ENCODE measurements around the gene SH3BGRL2. TPM values are rescaled to one million over a fixed set of nuclear protein-coding genes. Genes with fewer than 3 reads are reported as not detected.

SH3BGRL2 gene
- total RNA-seq, 1 experiment from 2014 or later = 13.8 TPM

GRCh38 chr6:79694156-79694555, 63.0 kb downstream of the SH3BGRL2 start (continued):
- TF ChIP-seq ATF2 (CRISPR knock-in tag; IDR thresholded peaks at IDR 0.05; ENCODE audit: borderline replicate concordance, low read depth) (no peak), ZBTB21 (CRISPR knock-in tag; IDR thresholded peaks at IDR 0.05; ENCODE audit: borderline replicate concordance) (no peak), ZNF232 (CRISPR knock-in tag; IDR thresholded peaks at IDR 0.05) (no peak)
- TF ChIP-seq, protein P1, sequence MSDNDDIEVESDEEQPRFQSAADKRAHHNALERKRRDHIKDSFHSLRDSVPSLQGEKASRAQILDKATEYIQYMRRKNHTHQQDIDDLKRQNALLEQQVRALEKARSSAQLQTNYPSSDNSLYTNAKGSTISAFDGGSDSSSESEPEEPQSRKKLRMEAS (CRISPR knock-in tag; IDR thresholded peaks at IDR 0.05) = no peak

DNA sequence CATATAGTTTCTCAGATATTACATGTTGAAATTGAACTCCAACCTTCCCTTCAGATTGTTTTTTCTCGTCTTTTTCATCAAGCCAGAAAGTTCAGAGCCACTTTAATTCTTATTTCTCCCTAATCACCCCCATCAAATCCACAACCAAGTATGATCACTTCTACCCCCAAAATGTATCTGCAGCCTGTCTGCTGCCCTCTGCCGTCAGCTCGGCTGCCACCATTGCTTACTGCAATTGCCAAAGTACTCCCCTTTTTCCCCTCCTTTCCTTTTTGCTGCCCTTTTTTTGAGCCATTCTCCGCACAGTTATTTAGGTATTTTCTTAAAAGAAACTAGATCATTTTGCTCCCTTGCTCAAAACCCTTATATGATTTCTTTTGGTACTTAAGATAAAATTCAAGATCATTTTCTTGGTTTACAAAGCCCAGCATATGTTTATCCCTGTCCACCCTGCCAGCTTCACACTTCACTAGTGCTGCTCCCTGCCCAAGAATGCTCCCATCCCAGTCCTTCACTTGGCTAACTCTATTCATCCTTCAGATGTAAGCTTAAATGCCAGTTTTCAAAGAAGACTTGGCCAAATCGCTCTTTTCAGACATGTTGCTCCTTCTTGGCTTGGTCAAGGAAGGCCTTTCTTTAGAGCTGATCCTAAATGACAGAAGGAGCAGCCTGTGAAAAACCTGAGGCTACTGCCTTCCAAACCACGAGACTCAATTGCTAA, 63.7 kb downstream of the SH3BGRL2 start:
- POLR2A ChIA-PET = interaction anchor here (1.1 kb wide), 1 partner anchor 174 kb away, joined by 3 read pairs; no protein-coding TSS in a partner anchor
- no peaks in the 10 kb centered on the region for H3K27me3 Mint-ChIP-seq (ENCODE audit: low read depth)
- CTCF ChIA-PET = interaction anchor here (0.5 to 2.2 kb wide), 22 partner anchors 9 to 357 kb away, joined by 3 to 11 read pairs (median 4); partner anchors contain the start of gene LCA5
- no peak overlapping the region for H3K4me3 Mint-ChIP-seq
- H3K27ac Mint-ChIP-seq = no peak overlapping the region
- DNase-seq (ENCODE audit: low spot score) = peak; percentile 44
- TF ChIP-seq, protein P2, sequence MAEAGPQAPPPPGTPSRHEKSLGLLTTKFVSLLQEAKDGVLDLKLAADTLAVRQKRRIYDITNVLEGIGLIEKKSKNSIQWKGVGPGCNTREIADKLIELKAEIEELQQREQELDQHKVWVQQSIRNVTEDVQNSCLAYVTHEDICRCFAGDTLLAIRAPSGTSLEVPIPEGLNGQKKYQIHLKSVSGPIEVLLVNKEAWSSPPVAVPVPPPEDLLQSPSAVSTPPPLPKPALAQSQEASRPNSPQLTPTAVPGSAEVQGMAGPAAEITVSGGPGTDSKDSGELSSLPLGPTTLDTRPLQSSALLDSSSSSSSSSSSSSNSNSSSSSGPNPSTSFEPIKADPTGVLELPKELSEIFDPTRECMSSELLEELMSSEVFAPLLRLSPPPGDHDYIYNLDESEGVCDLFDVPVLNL (CRISPR knock-in tag; IDR thresholded peaks at IDR 0.05; ENCODE audit: borderline replicate concordance, low read depth) = no peak
- peak; percentile 40; the same call in 1 of the 2 replicates for TF ChIP-seq CTCF (IDR thresholded peaks at IDR 0.05)
- H3K9me3 Mint-ChIP-seq = peaks cover 4% of the 10 kb centered on the region; the same call in 1 of the 2 replicates
- H3K36me3 Mint-ChIP-seq = peaks cover 12% of the 10 kb centered on the region
- H3K4me1 Mint-ChIP-seq = peaks cover 32% of the 10 kb centered on the region
- peak; percentile 62 for ATAC-seq

DNA sequence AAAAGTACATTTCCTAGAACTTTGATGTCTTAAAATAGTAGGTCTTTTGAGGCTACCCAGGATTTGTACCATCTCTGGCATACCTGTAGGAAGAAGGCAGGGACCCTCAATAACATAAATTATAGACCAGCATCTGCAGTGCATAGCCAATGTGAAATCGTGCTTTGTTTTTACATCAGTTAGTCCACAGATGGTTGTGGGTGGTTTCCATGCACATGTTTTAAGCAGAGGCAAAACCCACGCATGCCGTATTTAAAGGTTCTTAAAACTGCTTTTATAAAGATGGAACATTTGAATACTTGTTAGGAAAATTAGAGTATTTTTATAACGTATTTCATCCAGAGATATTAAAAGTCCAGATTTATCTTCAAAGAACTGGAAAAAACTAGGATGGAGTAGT, 66.3 kb downstream of the SH3BGRL2 start:
- no peaks in the 10 kb centered on the region for H3K36me3 Mint-ChIP-seq
- H3K4me3 Mint-ChIP-seq = no peak overlapping the region
- no peak for TF ChIP-seq CREB1 (CRISPR knock-in tag; IDR thresholded peaks at IDR 0.05)
- no peak for TF ChIP-seq ERG (CRISPR knock-in tag; IDR thresholded peaks at IDR 0.05)
- POLR2A ChIA-PET = no interaction called here
- H3K9me3 Mint-ChIP-seq = no peaks in the 10 kb centered on the region
- ATAC-seq = no peak
- H3K4me1 Mint-ChIP-seq = peaks cover 32% of the 10 kb centered on the region
- no peak overlapping the region for H3K27ac Mint-ChIP-seq
- DNase-seq (ENCODE audit: low spot score) = no peak
- CTCF ChIA-PET = no interaction called here
- no peaks in the 10 kb centered on the region for H3K27me3 Mint-ChIP-seq (ENCODE audit: low read depth)

DNA sequence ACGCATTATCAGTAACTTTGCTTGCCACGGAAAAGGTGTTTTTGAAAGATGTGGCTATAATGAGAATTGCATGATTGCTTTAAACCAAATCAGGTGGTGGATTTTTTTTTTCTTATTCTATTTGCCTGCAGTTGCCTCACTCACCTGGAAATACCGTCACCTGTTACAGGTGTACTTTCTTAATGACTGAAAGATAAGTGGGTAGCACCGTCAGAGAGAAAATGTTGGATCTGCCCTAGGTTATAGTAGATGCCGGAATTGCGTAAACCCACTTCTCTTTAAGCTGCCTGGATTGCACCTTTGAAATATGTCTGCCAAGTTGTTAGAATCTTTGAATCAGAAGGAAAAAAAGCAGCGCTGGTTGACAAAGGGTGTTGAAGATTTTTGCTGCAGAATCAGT, 68.5 kb downstream of the SH3BGRL2 start:
- peak overlapping the region; percentile 23; the same call in 1 of the 2 replicates for H3K27ac Mint-ChIP-seq
- ATAC-seq = no peak
- no peak for DNase-seq (ENCODE audit: low spot score)
- ChIA-PET POLR2A (interaction anchor here (0.6 kb wide), 1 partner anchor 821 kb away, joined by 3 read pairs; no protein-coding TSS in a partner anchor), CTCF (no interaction called here)
- no peaks in the 10 kb centered on the region for H3K9me3 Mint-ChIP-seq
- no peaks in the 10 kb centered on the region for H3K36me3 Mint-ChIP-seq
- H3K4me3 Mint-ChIP-seq = no peak overlapping the region
- H3K27me3 Mint-ChIP-seq (ENCODE audit: low read depth) = no peaks in the 10 kb centered on the region
- peaks cover 21% of the 10 kb centered on the region for H3K4me1 Mint-ChIP-seq
- no peak for TF ChIP-seq MLX (CRISPR knock-in tag; IDR thresholded peaks at IDR 0.05)
- no peak for TF ChIP-seq E2F1 (CRISPR knock-in tag; IDR thresholded peaks at IDR 0.05)
- no peak for TF ChIP-seq ZNF263 (CRISPR knock-in tag; IDR thresholded peaks at IDR 0.05; ENCODE audit: low read depth)
- TF ChIP-seq AFF4 (CRISPR knock-in tag; IDR thresholded peaks at IDR 0.05; ENCODE audit: borderline replicate concordance) = no peak
- no peak for TF ChIP-seq TEAD1 (CRISPR knock-in tag; IDR thresholded peaks at IDR 0.05)
- TF ChIP-seq, protein P3, sequence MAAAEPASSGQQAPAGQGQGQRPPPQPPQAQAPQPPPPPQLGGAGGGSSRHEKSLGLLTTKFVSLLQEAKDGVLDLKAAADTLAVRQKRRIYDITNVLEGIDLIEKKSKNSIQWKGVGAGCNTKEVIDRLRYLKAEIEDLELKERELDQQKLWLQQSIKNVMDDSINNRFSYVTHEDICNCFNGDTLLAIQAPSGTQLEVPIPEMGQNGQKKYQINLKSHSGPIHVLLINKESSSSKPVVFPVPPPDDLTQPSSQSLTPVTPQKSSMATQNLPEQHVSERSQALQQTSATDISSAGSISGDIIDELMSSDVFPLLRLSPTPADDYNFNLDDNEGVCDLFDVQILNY (CRISPR knock-in tag; IDR thresholded peaks at IDR 0.05) = no peak
